ENCODE measurements around the gene DLG2. TPM values are rescaled to one million over a fixed set of nuclear protein-coding genes. Genes with fewer than 3 reads are reported as not detected.

The DLG2 gene
- total RNA-seq, 1 donor from 2014 or later: 0.17 TPM

DNA sequence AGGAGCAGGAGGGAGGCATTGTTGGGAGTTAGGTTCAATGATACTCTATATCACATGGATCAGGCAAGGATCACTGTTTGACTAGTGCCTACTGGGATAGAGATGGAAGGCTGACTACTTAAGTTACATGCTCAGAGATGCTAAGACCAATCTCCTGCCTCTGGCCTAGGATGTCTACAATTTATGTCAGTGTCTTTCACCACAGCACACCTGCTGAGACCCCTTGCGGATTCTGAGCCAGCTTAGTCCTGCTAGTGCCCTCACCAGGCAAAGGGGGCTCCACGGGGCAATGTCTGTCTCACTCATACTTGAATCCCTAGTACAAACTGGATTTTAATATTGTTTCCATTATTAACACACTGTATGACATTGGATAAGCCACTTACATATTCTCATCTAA is 732.5 kb downstream of the DLG2 start:
- H3K4me3 ChIP-seq (ENCODE audit: low read depth, low read length): no peak overlapping the region
- TF ChIP-seq, protein P1, sequence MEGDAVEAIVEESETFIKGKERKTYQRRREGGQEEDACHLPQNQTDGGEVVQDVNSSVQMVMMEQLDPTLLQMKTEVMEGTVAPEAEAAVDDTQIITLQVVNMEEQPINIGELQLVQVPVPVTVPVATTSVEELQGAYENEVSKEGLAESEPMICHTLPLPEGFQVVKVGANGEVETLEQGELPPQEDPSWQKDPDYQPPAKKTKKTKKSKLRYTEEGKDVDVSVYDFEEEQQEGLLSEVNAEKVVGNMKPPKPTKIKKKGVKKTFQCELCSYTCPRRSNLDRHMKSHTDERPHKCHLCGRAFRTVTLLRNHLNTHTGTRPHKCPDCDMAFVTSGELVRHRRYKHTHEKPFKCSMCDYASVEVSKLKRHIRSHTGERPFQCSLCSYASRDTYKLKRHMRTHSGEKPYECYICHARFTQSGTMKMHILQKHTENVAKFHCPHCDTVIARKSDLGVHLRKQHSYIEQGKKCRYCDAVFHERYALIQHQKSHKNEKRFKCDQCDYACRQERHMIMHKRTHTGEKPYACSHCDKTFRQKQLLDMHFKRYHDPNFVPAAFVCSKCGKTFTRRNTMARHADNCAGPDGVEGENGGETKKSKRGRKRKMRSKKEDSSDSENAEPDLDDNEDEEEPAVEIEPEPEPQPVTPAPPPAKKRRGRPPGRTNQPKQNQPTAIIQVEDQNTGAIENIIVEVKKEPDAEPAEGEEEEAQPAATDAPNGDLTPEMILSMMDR (conservative IDR thresholded peaks at IDR 0.05; ENCODE audit: low read depth, low read length): no peak

DNA sequence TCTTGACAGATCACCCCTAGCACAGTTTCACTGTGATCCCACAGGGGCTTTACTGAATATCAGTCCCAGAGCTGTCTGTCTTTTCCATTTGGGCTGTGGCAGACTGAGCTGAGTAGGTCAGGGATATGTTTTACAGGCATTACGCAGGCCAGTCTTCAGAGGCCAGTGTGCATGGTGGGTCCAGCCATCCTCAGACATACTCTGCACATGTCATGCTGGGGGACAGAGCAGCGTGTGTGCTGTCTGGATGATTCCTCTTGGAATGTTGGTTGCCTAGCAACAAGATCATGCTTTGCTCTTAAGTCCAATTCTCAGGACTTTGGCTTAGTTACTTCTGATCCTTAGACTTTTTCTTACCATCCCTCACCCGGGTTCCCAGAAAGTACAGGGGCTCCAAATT is 736.5 kb downstream of the DLG2 start:
- TF ChIP-seq, protein P1 (conservative IDR thresholded peaks at IDR 0.05; ENCODE audit: low read depth, low read length): no peak
- H3K4me3 ChIP-seq (ENCODE audit: low read depth, low read length): no peak overlapping the region
- no peak for DNase-seq (ENCODE audit: low read depth)

More for the DNA sequence above, 732.5 kb downstream of the DLG2 start:
- DNase-seq (ENCODE audit: low read depth): no peak

DNA sequence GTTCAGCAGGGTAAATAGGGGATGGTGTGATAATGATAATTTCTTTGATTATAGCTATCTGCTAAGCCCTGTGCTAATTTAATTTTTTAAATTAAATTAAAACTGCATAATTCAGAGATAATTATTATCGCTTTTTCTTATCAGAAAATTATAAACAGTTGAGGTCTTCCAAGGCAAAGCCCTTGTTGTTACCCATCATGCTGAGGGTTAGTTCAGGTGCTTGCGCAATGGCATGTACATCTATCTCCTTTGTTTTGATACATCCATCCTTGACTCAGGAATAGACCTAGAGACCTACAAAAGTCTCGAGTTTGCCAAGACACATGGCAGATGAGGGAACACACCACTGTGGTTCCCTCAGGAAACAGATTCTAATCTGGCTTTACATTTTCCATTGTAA is 737.6 kb downstream of the DLG2 start:
- no peak for DNase-seq (ENCODE audit: low read depth)
- no peak overlapping the region for H3K4me3 ChIP-seq (ENCODE audit: low read depth, low read length)
- TF ChIP-seq, protein P1 (conservative IDR thresholded peaks at IDR 0.05; ENCODE audit: low read depth, low read length): no peak

DNA sequence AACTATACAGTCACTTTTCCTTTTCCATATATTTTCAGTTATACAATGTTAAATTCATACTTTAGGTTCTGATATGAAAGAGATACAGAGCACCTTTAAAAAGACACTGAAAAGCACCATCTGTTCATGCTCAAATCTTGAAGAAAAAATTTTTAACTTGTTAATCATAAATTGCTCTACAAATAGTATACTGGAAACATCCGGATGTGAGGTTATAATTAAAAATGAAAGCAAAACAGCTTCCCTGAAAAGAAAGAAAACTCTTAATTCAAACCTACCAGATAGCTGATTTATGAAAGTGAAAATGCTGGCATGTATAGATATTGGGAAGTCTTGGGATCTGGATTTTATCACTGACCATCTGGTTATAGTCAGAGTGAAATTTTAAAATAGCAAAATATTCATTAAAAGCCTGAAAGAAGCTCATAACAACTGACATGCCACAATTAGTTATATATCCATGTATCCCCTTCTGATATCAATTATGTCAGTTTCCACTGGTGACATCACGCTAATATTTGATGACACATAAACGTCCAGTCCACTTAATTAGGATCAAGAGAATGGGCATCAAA is 740.0 kb downstream of the DLG2 start:
- H3K4me3 ChIP-seq (ENCODE audit: low read depth, low read length): no peak overlapping the region
- no peak for DNase-seq (ENCODE audit: low read depth)
- TF ChIP-seq, protein P1 (conservative IDR thresholded peaks at IDR 0.05; ENCODE audit: low read depth, low read length): no peak

DNA sequence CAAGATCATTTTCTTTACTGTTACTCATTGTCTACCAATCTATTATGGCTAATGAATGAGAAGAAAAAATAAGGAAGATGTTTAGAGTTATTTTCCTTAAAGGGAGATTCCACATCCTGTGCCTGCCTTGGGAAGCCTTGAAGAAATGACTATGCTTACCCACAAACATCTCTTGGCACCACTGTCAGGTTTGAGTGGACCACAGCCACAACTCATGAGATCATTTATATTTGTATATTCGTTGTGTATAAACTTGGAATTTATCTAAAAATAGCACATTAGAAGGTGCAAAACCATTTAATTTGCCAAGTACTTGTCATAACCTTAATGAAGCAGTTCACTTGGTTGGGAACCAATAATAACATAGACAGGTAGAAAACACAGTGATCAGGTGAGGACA is 740.8 kb downstream of the DLG2 start:
- DNase-seq (ENCODE audit: low read depth): no peak
- no peak overlapping the region for H3K4me3 ChIP-seq (ENCODE audit: low read depth, low read length)
- TF ChIP-seq, protein P1 (conservative IDR thresholded peaks at IDR 0.05; ENCODE audit: low read depth, low read length): no peak

GRCh38 chr11:84884836-84885235 is 742.3 kb downstream of the DLG2 start:
- no peak overlapping the region for H3K4me3 ChIP-seq (ENCODE audit: low read depth, low read length)
- no peak for DNase-seq (ENCODE audit: low read depth)
- TF ChIP-seq, protein P1 (conservative IDR thresholded peaks at IDR 0.05; ENCODE audit: low read depth, low read length): no peak

DNA sequence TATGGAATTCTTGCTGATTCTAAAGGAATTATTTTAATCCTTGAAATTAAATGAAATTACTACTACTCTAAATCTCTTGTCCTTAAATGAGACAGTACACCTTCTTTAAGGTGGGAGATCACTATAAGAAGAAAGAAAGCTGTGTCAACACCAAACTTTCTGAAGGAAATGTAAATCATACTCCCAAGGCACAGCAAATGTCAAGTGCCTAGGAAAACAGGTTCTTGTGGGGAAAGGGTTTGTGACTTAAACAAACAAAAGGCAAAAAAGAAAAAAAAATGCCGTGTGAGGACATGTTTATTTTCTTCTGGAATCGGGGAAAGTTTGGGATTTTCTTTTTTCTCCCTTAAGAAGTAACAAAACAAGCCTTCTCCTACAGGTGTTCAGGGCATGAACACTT is 745.1 kb downstream of the DLG2 start:
- DNase-seq (ENCODE audit: low read depth): no peak
- H3K4me3 ChIP-seq (ENCODE audit: low read depth, low read length): no peak overlapping the region
- TF ChIP-seq, protein P1 (conservative IDR thresholded peaks at IDR 0.05; ENCODE audit: low read depth, low read length): no peak

Measured in epithelial cell of proximal tubule (primary cell).